GM08714 (cell line): ENCODE results near the gene ARID4B.
"Not testable (repeated sequence)": the region's sequence is repeated elsewhere in the genome, so short reads cannot be mapped to it uniquely, and the experiment has no call there.

Experiments used
- H3K4me3 ChIP-seq: fragments of 200-500 bp; sonication (Bioruptor generic); 2 replicates; pipeline ENCODE4 v1.5.1; 2014; ENCODE audit warnings: mild to moderate bottlenecking, low read length, inconsistent platforms
- ZNF274 ChIP-seq: IDR thresholded peaks from 2 replicates; pipeline ENCODE4 v1.6.1; 2012; ENCODE audit warnings: mild to moderate bottlenecking, low read depth, low read length

ARID4B gene

DNA sequence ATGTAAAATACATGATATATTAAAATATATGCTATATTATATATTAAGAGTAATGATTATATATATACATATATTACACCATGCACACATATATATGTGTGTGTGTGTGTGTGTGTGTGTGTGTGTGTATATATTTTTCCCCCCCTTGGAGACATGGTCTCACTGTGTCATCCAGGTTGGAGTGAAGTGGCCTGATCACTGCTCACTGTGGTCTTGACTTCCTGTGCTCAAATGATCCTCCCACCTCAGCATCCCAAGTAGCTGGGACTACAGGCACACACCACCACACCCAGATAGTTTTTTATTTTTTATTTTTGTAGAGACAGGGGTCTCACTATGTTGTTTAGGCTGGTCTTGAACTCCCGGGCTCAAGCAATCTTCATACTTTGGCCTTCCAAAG lies 112.5 kb downstream of the ARID4B start:
- H3K4me3 ChIP-seq = no peak overlapping the region
- no peak for TF ChIP-seq ZNF274

DNA sequence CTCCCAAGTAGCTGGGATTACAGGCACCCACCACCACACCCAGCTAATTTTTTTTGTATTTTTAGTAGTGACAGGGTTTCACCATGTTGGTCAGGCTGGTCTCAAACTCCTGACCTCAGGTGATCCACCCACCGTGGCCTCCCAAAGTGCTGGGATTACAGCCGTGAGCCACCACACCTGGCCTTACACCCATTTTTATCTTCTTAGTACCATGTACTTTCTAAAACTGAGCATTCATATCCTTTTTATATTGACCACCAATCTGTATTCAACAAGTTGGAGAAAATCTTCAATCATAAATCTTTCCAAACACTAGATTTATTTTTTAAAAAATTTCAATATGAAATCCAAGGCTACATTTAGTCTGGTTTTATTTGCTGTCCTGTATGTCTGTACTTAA lies 113.0 kb downstream of the ARID4B start:
- H3K4me3 ChIP-seq = not testable (repeated sequence)

DNA sequence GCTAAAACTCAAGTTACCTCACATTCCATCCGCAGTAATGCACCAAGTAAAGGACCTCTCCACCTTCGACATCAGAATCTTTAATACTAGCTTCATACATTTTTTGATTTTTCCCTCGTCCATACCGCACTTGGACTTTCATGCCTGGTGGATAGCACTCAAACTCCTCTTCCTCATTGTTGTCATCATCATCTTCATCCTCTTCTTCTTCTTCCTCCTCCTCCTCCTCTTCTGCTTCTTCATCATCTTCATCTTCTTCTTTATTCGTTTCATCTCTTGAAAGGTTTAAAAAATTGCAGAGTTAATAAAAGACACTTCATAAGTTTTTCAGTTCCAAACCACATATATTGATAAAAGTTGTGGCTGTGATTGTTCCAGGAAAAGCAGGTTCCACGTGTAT lies 114.2 kb downstream of the ARID4B start:
- no peak for TF ChIP-seq ZNF274

DNA sequence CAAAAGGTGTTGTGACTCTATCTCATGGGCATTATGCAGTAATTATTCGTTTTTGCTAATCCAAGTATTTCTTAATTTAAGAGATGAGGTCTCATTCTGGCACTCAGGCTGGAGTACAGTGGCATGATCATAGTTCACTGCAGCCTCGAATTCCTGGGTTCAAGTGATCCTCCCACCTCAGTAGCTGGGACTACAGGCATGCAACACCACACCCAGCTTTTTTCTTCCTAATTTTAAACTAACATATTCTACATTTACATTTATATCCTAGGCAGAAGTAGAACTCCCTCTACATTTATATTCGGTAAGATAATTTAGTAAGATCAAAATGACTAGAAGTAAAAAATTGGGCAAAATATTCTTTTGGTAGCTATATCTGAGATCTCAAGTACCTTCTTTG lies 116.5 kb downstream of the ARID4B start:
- H3K4me3 ChIP-seq = no peak overlapping the region
- TF ChIP-seq ZNF274 = no peak

More for the DNA sequence above, 114.2 kb downstream of the ARID4B start:
- no peak overlapping the region for H3K4me3 ChIP-seq

DNA sequence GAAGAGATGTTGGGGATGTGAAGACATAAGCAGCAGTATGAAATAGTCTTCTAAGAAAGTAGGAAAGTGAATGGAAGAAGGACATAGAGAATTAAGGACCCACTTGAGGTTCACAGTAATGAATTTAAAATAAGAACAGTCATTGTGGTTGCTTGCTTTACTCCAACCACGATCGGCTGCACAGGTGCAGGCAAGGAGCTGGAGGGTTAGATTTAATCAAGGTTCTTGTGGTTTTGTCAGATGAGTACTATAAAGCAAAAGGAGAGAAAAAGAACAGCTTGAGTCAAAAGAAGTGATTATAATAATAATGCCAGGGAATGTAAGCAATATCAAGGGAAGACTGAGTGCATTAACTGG lies 120.8 kb downstream of the ARID4B start:
- H3K4me3 ChIP-seq = no peak overlapping the region
- TF ChIP-seq ZNF274 = no peak

DNA sequence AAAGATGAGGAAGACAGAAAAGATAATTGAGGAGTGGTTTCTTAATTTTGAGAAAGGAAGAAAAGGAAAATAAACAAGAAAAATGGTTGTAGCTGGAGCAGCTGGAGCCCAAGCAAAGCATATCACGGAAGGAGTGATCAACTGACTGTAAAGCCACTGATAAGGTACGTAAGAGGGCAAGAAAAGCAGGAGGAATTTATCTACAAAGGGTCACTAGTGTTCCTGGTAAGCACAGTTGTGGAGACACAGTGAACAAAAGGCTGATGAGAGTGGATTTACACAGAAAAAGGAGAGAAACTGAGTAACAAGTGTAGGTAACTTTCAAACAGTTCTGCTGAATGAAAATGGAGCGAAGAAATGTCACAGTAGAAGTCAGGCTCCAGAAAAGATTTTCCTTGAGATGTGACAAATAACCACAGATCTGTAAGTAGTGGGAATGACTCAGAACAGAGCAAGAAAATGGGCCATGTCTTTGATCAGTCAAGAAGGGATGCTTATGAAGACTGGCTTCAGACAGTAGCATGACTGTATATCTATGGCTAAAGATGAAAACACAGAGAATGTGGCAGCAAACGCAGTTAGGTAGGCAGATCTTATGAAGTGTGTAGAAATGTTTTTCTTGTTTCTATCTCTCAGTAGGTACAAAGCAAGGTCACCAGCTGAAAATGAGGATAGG lies 121.3 kb downstream of the ARID4B start:
- TF ChIP-seq ZNF274 = no peak
- H3K4me3 ChIP-seq = no peak overlapping the region

DNA sequence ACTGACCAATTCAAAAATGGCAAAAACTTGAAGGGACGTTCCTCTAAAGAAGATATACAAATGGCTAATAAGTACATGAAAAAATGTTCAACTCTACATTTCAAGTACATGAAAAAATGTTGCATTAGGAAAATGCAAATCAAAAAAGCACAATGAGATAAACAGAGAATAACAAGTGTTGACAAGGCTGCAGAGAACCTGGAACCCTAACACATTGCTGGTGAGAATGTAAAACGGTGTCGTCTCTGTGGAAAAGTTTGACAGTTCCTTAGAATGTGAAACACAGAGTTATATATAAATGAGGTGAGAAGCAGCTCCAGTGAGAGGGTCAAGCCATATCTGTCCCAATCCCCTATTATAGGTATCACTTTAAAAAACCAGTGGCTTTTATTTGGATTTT lies 122.3 kb downstream of the ARID4B start:
- TF ChIP-seq ZNF274 = no peak
- no peak overlapping the region for H3K4me3 ChIP-seq

DNA sequence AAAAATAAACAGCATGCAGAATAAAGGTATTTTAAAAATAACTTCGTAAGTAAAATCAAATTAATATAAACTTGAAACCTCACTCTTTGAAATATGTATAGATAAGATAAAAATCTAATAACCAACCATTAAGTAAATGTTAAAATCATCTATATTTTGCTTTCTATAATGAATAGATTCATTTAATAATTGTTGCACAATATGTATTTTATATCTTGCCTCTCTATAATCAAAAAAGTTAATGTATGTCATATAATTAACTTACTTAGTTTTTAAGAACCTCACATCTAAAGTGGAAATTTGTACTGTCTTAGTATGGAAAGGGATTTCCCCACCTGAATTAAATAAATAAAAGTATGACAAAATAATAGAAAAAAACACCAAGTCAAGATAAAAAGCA lies 124.6 kb downstream of the ARID4B start:
- H3K4me3 ChIP-seq = no peak overlapping the region
- no peak for TF ChIP-seq ZNF274

DNA sequence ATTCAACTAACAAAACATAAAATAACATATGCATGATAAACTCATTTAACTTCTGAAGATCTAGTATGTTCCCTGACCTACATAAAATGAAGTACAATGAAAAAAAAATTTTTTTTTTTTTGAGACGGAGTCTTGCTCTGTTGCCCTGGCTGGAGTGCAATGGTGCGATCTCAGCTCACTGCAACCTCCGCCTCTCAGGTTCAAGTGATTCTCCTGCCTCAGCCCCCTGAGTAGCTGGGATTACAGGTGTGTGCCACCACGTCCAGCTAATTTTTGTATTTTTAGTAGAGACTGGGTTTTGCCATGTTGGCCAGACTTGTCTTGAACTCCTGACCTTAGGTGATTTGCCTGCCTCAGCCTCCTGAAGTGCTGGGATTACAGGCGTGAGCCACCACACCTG lies 125.5 kb downstream of the ARID4B start:
- not testable (repeated sequence) for H3K4me3 ChIP-seq

DNA sequence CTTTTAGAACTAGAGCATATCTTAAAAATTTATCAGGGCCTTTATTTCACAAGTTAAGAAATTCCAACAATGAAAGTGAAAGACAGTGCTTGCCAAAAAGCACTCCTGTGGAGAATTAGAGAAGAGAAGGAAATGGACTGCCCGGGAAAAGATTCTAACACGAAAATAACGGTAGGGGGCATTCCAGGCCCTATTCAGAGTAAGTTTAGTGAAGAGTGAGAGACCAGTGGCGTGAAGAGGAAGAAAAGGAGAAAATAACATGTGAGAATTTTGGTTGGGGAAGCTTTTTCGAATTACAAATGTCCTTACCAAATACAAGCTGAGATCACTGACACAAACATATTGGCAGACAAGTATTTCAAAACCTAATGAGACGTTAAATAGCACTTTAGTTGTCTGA lies 128.5 kb downstream of the ARID4B start:
- no peak for TF ChIP-seq ZNF274
- no peak overlapping the region for H3K4me3 ChIP-seq

DNA sequence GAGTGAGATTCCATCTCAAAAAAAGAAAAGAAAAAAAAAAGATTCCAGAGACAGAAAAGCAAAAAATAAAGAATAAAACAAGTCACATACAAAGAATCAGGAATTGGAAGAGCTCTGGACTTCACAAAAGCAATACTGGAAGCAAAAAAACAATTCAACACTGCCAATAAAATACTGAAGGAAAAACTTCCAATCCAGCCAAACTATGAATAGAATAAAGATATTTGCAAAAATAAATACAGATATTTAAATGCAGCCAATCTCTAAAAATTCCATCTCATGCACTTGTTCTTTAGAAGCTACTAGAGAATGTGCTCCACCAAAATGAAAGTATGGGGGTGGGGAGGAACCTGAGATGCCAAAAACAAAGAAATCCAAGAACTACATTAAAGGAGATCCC lies 137.5 kb downstream of the ARID4B start:
- no peak overlapping the region for H3K4me3 ChIP-seq
- TF ChIP-seq ZNF274 = no peak

DNA sequence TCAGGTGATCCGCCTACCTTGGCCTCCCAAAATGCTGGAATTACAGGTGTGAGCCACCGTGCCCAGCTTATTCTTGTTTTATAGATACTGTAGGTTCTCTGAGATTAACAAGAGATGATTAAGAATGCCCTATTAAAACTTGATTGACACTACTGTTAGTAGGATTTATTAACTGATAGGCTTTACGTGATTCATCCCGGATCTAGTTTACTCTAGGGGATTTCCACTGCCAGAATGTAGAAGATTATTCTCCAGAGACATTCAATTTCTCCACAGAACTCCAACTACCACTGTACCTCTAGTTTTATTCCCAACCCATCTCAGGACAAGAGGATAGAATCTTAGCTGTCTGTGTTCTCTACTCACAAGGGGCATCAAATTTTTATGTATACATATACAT lies 140.7 kb downstream of the ARID4B start:
- no peak overlapping the region for H3K4me3 ChIP-seq

DNA sequence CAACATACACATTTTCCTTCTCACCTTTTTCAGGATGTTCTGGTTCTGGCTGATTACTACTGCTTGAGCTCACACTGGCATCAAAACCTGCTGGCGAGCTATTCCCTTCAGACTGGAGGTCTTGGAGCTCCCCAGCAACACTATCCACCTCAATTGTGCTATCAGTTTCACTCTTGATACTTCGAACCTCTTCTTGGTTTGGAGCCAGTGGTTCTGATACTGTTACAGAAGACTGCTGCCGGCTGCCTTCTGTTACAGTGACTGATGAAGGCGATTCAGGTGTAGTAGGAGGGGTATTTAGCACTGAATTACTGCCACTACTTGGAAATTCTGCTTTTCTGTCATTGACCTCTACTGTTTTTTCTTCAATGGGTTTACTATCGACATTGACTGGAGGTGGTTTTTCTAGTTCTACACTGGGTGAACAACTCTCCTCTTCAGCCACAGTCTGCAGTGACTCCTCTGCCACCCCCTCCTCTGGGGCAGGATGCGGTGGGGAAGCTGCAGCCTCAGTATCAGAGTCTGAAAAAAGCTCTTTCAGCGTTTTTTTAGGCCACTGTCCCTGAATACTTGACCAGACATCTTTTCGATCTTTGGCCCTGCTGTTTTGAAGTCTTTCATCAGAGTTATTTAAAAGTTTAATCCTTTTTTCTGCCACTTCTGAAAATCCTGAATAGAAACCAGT lies 146.3 kb downstream of the ARID4B start:
- no peak for TF ChIP-seq ZNF274
- no peak overlapping the region for H3K4me3 ChIP-seq

More for the DNA sequence above, 140.7 kb downstream of the ARID4B start:
- no peak for TF ChIP-seq ZNF274

DNA sequence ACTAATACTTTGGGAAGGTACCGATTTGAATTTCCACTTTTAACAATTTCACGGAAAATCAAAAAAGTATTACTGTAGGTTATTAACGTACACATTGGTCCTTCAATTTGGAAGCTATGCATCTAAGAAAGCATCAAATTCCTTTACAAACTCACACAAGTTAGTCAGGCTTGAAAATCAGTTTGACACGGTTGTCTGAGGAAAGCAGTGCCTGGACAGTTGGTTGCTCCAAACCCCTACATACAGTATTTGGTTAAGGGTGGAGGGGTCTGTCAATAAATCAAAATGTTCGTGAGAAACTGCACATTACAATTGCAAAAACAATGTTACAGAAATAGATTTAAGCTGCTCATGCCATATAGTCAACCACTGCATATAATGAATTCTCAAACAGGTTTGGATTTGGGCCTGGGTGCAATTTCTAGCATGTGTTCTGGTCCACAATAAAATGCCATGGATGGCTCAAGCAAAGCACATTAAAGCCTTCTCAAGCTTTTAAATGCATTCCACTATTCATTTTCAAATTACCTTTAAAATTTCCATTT lies 147.0 kb downstream of the ARID4B start:
- no peak overlapping the region for H3K4me3 ChIP-seq
- no peak for TF ChIP-seq ZNF274

DNA sequence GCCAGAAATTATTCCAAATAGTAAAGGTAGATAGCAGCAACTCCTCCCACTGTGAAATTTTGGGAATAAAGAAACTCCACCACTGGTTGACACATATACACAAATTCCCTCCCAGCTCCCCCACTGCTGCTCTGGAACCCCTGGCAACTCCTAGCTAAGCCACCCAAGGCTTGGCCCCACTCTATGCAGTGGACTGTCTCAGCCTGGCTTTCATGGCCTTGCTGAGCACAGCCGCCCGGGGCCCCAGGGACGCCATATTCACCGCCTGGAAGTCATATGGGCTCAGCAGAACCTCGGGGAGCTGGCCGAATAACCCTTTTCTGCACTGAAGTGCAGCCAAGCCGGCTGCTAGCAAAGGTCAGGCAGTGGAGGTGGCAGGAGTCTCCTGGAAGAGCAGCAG lies 151.5 kb downstream of the ARID4B start:
- no peak overlapping the region for H3K4me3 ChIP-seq
- TF ChIP-seq ZNF274 = no peak

DNA sequence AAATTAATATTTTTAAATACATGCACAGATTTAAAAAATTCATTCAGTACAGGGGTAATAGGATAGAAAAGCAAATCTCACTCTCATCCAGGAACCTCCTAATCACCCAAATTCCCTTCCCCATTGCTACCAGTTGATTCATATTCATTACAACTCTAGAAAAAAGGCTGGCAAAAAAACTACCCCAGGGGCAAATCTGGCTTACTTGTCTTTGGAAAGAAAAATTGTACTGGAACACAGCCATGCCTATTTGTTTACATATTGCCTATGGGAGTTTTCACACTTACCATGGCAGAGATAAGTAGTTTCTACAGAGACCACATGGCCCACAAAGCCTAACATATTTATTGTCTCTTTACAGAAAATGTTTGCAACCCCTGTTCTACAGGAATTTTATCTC lies 158.0 kb downstream of the ARID4B start:
- TF ChIP-seq ZNF274 = no peak
- H3K4me3 ChIP-seq = no peak overlapping the region
